ENCODE data around the gene PSAPL1. TPM values are rescaled to one million over a fixed set of nuclear protein-coding genes. Genes with fewer than 3 reads are reported as not detected.
A peak's percentile ranks its signal among the peaks of the same experiment; 100 is the strongest.

PSAPL1 gene
- total and polyA plus RNA-seq, 2 experiments from 2014 or later, result not detected

DNA sequence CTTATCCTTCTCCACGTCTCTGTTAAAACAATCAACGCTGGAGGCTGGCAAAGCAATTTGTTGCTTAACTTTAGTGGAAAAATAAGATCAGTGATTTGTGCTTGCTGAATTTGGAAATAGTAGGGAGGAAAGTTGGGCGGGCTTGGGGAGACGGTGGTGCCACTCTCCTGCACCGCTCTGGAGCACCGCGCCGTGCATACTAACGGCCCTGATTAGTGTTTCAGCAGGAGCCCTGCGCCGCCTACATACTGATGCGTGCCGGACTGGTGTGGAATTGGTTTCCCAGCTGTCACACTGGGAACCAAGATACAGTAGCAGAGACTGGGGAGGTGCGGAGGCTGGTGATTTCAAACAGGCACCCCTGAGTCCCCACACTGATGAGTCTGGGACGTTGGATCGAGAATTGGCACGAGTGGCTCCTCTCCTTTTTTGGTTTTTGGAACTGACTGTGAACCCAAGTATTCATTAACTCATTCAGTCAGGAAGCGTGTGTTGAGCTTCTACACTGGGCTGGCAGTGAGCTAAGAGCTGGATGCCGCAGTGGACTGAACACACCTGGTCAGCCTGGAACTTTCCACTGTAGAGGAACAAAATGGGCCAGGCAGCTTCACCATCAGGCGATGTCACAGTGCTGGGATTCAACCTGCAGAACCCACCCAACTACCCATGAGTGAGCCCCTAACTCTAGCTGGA lies 29.0 kb upstream of the PSAPL1 start:
- no peak overlapping the region for H3K27ac ChIP-seq
- DNase-seq, result no peak
- H3K36me3 ChIP-seq (ENCODE audit: low read depth), result no peaks in the 10 kb centered on the region
- no peaks in the 10 kb centered on the region for H3K79me2 ChIP-seq (ENCODE audit: insufficient read depth)
- no peaks in the 10 kb centered on the region for H3K9me2 ChIP-seq (ENCODE audit: insufficient read depth)
- no peak overlapping the region for H2AFZ ChIP-seq
- H3K9me3 ChIP-seq (ENCODE audit: low read depth), result no peaks in the 10 kb centered on the region
- H4K20me1 ChIP-seq (ENCODE audit: insufficient read depth), result no peaks in the 10 kb centered on the region
- H3K4me3 ChIP-seq, result no peak overlapping the region
- H3K9ac ChIP-seq, result no peak overlapping the region
- H3K4me1 ChIP-seq (ENCODE audit: insufficient read depth), result no peaks in the 10 kb centered on the region
- in situ Hi-C loops (cut with MboI), result no loop called here
- no peaks in the 10 kb centered on the region for H3F3A ChIP-seq (ENCODE audit: insufficient read depth)
- H3K27me3 ChIP-seq (replicated peaks; ENCODE audit: insufficient read depth), result no peaks in the 10 kb centered on the region; the same call in 1 of the 2 replicates
- 53 to 63% methylated on average over 20 of the region's 20 CpGs for WGBS, 2 experiments (ENCODE audit: low coverage in 1 of 2, low lambda C conversion rate in 2 of 2, missing lambda C conversion rate in 2 of 2)
- TF ChIP-seq EZH2 (IDR thresholded peaks at IDR 0.05; ENCODE audit: insufficient read depth, poor library complexity, severe bottlenecking), result no peak
- TF ChIP-seq EZH2phosphoT487 (IDR thresholded peaks at IDR 0.05; ENCODE audit: insufficient read depth, low read depth), result no peak
- no peak overlapping the region for H3K4me2 ChIP-seq (ENCODE audit: unreplicated experiment)

DNA sequence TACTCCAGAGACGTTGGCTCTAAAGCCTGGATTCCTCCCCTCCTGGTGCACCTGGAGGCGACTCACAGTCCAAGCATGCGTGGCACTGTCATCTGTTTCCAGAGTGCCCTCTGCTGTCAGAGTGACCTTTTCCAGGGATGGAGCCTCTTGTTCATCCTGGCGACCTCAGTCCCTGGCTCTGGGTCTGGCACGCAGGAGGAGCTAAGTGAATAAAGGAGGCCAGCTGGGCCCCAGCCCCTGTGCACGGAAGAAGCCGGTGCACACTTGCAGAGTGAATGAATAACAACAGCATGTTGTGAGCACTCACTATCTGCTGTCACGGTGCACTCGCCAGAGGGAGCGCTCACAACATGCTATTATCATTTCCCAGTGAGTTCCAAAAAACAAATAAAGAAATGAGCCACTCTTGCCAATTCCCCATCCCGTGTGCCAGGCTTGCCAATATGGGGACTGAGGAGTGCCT lies 27.8 kb upstream of the PSAPL1 start:
- in situ Hi-C loops (cut with MboI), result no loop called here
- Histone ChIP-seq H3K79me2 (ENCODE audit: insufficient read depth) (no peaks in the 10 kb centered on the region), H3K4me3 (no peak overlapping the region), H3K9me3 (ENCODE audit: low read depth) (no peaks in the 10 kb centered on the region), H2AFZ (no peak overlapping the region), H3K9ac (no peak overlapping the region), H3F3A (ENCODE audit: insufficient read depth) (no peaks in the 10 kb centered on the region), H3K4me1 (ENCODE audit: insufficient read depth) (no peaks in the 10 kb centered on the region), H3K9me2 (ENCODE audit: insufficient read depth) (no peaks in the 10 kb centered on the region), H4K20me1 (ENCODE audit: insufficient read depth) (no peaks in the 10 kb centered on the region), H3K27me3 (replicated peaks; ENCODE audit: insufficient read depth) (no peaks in the 10 kb centered on the region; the same call in 1 of the 2 replicates), H3K36me3 (ENCODE audit: low read depth) (no peaks in the 10 kb centered on the region), H3K27ac (no peak overlapping the region), H3K4me2 (ENCODE audit: unreplicated experiment) (no peak overlapping the region)
- peak; percentile 28 for DNase-seq
- WGBS, 2 experiments (ENCODE audit: low coverage in 1 of 2, low lambda C conversion rate in 2 of 2, missing lambda C conversion rate in 2 of 2), result 20 to 22% methylated on average over 11 of the region's 11 CpGs
- TF ChIP-seq EZH2phosphoT487 (IDR thresholded peaks at IDR 0.05; ENCODE audit: insufficient read depth, low read depth), result no peak
- no peak for TF ChIP-seq EZH2 (IDR thresholded peaks at IDR 0.05; ENCODE audit: insufficient read depth, poor library complexity, severe bottlenecking)

GRCh38 chr4:7461230-7461629 lies 26.5 kb upstream of the PSAPL1 start:
- WGBS, 2 experiments (ENCODE audit: low coverage in 1 of 2, low lambda C conversion rate in 2 of 2, missing lambda C conversion rate in 2 of 2), result 86 to 91% methylated on average over 14 to 17 of the region's 17 CpGs
- Histone ChIP-seq H3F3A (ENCODE audit: insufficient read depth) (no peaks in the 10 kb centered on the region), H3K27me3 (replicated peaks; ENCODE audit: insufficient read depth) (no peaks in the 10 kb centered on the region; the same call in 1 of the 2 replicates), H3K9me2 (ENCODE audit: insufficient read depth) (no peaks in the 10 kb centered on the region), H3K4me2 (ENCODE audit: unreplicated experiment) (no peak overlapping the region), H3K9ac (no peak overlapping the region), H3K4me1 (ENCODE audit: insufficient read depth) (no peaks in the 10 kb centered on the region), H3K4me3 (no peak overlapping the region), H4K20me1 (ENCODE audit: insufficient read depth) (no peaks in the 10 kb centered on the region), H3K9me3 (ENCODE audit: low read depth) (no peaks in the 10 kb centered on the region), H3K27ac (no peak overlapping the region), H2AFZ (no peak overlapping the region), H3K36me3 (ENCODE audit: low read depth) (no peaks in the 10 kb centered on the region), H3K79me2 (ENCODE audit: insufficient read depth) (no peaks in the 10 kb centered on the region)
- DNase-seq, result no peak
- in situ Hi-C loops (cut with MboI), result no loop called here
- TF ChIP-seq EZH2 (IDR thresholded peaks at IDR 0.05; ENCODE audit: insufficient read depth, poor library complexity, severe bottlenecking), result no peak
- no peak for TF ChIP-seq EZH2phosphoT487 (IDR thresholded peaks at IDR 0.05; ENCODE audit: insufficient read depth, low read depth)

DNA sequence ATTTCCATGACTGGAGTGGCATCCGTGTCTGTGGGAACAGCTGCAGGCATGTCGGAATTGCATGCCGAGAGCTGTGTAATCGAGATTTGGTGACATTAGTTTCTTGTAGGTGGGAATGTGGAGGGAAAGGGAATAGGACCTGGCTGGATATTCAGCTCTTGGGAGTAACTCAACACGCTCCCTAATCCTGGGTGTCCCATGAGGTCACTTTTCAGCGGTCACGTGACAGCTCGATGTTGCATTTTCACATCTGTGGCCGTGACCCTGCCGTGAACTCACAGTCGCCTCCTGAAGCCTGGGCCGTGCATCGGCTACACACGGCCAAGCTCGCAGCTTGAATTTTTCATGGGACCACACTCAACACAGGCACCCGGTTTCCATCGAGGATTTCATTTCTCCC lies 25.8 kb upstream of the PSAPL1 start:
- Histone ChIP-seq H3K27ac (no peak overlapping the region), H3K4me2 (ENCODE audit: unreplicated experiment) (no peak overlapping the region), H2AFZ (no peak overlapping the region), H4K20me1 (ENCODE audit: insufficient read depth) (no peaks in the 10 kb centered on the region), H3K4me3 (no peak overlapping the region), H3K9me2 (ENCODE audit: insufficient read depth) (no peaks in the 10 kb centered on the region), H3K9me3 (ENCODE audit: low read depth) (no peaks in the 10 kb centered on the region), H3K4me1 (ENCODE audit: insufficient read depth) (no peaks in the 10 kb centered on the region), H3K36me3 (ENCODE audit: low read depth) (no peaks in the 10 kb centered on the region), H3F3A (ENCODE audit: insufficient read depth) (no peaks in the 10 kb centered on the region), H3K79me2 (ENCODE audit: insufficient read depth) (no peaks in the 10 kb centered on the region), H3K9ac (no peak overlapping the region), H3K27me3 (replicated peaks; ENCODE audit: insufficient read depth) (no peaks in the 10 kb centered on the region; the same call in 1 of the 2 replicates)
- TF ChIP-seq EZH2 (IDR thresholded peaks at IDR 0.05; ENCODE audit: insufficient read depth, poor library complexity, severe bottlenecking) (no peak), EZH2phosphoT487 (IDR thresholded peaks at IDR 0.05; ENCODE audit: insufficient read depth, low read depth) (no peak)
- WGBS, 2 experiments (ENCODE audit: low coverage in 1 of 2, low lambda C conversion rate in 2 of 2, missing lambda C conversion rate in 2 of 2), result 65 to 66% methylated on average over 17 of the region's 17 CpGs
- in situ Hi-C loops (cut with MboI), result no loop called here
- DNase-seq, result no peak
